Erythroblast (primary cell): ENCODE results near the gene SLC39A11.

Experiments
- GATA1 ChIP-seq: IDR thresholded peaks from 2 replicates; pipeline ENCODE4 v1.6.1; 2011; ENCODE audit warnings: low read depth, mild to moderate bottlenecking, control low read depth, low read length, moderate library complexity
- POLR2A ChIP-seq: IDR thresholded peaks from 2 replicates; pipeline ENCODE4 v1.6.1; 2011; ENCODE audit warnings: mild to moderate bottlenecking, low read length

DNA sequence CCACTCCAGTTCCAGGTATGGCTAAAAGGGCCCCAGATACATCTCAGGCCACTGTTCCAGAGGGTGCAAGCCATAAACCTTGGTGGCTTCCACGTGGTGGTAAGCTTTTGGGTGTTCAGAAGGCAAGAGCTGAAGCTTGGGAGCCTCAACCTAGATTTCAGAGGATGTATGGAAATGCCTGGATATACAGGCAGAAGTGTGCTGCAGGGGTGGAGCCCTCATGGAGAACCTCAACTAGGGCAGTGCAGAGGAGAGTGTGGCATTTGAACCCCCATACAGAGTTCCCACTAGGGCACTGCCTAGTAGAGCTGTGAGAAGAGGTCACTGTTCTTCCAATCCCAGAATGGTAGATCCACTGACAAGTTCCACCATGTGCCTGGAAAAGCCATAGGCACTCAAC lies 267.3 kb downstream of the SLC39A11 start:
- TF ChIP-seq POLR2A (no peak), GATA1 (no peak)
